GM18951 (cell line): ENCODE data around the gene KDM4D.
"Not testable (repeated sequence)": the region's sequence is repeated elsewhere in the genome, so short reads cannot be mapped to it uniquely, and the experiment has no call there.

Experiments
- POLR2A ChIP-seq: IDR thresholded peaks from 4 replicates; pipeline ENCODE4 v1.6.1; 2011; ENCODE audit warnings: mild to moderate bottlenecking; ENCODE audit not compliant: insufficient read length, insufficient read depth; ENCODE audit errors: extremely low read depth
- in situ Hi-C: fragments of 300-500 bp; cut with MboI; formaldehyde crosslinking; loops from one replicate; pipeline ENCODE4 v1.12.0; 2022; ENCODE audit warnings: low sequenced_read_pairs, mixed read lengths, inconsistent platforms; ENCODE audit not compliant: unreplicated experiment

Gene KDM4D

DNA sequence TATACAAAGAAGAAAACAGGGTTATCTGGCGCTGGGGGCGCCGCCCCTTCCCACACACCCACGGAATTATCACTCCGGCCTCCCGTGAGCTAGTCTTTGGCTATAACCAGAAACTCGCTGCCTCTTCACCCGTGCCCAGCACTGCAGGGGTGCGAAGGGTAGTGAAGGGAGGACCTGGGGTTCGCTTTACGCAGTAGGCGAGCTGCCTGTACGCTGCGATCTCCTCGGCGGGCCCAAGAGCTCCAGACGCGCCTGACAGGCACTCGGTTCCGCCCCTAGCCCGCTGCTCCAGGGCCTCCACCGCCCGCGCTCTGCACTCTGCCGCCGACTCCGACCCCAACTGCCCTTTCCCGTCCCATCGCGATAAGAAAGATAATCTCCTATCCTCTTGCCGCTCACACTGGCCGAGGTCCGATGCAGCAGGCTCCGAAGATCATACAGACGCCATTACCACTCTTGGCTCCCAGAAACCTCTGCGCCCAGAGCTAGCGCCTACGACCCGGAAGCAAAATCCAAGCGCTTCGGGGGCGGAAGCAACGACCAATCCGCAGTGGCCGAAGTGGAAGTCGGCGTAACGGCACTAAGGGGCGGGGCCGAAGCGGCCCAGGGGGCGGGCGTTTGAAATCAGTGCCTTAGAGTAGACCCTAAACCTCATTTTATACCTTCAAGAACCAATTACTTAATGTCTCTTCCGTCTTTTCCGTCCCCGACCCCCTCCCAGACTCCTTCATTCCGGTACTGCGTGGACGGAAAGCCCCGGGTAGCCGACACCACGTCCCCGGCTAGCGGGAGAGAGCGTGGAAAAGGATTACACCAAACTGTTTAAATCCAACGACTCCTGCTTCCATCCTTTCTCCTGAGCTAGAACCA lies at the start of gene KDM4D, which contains the start of gene CWC15:
KDM4D (plus strand) TSS at position 611 of the 870 bp plus-strand sequence. CDS start 23,664 bp downstream, outside the sequence.
CWC15 (minus strand) TSS at position 458 of the 870 bp plus-strand sequence. CDS start 1,371 bp downstream, outside the sequence.
- peak; percentile 83 for TF ChIP-seq POLR2A
- in situ Hi-C loops: no loop called here

DNA sequence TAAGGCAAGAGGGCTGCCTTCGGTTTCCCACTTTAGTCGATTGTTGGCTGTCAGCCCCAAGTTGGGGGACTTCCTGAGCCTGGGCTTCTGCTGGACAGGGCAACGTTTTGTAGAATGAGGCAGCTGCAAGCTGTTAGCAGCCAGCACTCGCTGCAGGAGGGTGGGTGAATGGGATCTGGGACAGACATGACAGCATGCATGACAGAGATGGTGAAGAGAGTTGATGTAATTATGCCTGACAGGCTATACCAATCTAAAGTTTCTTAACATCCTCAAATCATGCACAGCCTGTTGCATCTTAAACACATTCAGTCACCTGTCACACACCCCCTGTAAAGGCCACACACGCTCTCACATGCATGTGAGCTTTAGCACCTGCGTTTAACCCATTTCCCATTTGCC lies 49.3 kb upstream of the KDM4D start:
- TF ChIP-seq POLR2A: no peak
- in situ Hi-C loops: no loop called here

DNA sequence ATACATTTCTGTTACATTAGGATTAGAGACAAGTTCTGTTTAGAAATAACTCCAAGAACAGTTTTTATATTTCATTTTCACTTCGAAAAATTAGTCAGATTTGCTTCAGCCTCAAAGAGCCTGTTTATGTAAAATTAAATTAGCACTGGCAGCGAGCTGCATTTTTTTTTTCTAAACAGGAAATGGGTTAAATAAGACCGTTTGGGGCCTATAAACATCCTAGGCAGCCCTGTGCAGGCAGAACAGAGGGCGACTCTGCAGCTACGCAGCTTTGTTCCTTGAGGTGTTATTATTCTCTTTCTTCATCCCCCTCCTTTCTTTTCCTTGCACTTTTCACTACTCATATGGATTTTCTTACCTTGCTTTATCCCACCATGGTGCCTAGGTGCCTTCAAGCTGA lies 48.9 kb upstream of the KDM4D start:
- in situ Hi-C loops: no loop called here
- TF ChIP-seq POLR2A: no peak

DNA sequence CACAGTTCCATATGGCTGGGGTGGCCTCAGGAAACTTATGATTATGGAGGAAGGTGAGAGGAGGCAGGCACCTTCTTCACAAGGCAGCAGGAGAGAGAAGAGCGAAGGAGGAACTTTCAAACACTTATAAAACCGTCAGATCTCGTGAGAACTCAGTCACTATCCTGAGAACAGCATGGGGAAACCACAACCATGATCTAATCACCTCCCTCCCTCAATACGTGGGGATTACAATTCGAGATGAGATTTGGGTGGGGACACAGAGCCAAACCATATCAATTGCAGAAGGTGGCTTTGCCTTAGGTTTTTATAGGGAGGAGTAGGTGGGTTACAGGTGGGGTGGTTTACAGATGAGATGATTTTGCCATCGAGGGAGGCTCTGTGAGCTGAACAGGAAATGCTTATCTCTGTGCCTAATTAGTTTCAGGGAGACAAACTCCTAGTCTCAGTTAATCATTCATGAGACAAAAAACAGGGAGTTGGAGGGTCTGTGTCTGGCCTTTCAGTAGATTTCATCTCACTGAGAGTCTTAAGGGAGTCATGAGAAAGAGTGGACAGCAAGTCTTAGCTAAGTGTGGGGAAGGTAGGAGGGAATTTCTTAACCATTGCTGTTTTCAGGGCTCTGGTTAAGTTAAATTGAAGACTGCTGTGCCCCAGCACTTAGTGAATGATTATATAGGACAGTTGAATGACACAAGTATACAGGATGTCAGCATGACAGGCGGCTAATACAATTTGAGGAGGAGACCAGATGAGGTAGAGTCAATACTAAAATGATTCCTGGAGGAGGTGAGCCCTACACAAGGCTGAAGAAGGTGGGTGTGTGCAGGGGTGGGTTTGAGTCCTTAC lies 47.9 kb upstream of the KDM4D start:
- TF ChIP-seq POLR2A: no peak
- in situ Hi-C loops: no loop called here

DNA sequence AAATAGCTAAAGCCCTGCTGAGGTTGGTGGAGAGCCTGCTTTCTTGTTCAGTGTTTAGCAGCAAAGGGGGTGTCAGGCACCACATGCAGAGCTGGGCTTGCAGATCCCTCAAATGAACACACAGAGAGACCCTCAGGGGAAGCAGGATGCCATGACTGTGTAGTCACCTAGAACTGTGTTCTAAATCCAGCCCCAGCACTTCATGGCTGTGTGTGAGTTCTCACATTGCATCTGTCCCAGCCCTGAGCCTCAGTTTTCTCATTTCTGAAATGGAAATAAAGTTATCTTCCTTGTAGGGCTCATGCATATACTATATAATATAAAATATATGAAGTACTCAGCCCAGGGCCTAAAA lies 47.3 kb upstream of the KDM4D start:
- peak; percentile 13 for TF ChIP-seq POLR2A
- in situ Hi-C loops: no loop called here

DNA sequence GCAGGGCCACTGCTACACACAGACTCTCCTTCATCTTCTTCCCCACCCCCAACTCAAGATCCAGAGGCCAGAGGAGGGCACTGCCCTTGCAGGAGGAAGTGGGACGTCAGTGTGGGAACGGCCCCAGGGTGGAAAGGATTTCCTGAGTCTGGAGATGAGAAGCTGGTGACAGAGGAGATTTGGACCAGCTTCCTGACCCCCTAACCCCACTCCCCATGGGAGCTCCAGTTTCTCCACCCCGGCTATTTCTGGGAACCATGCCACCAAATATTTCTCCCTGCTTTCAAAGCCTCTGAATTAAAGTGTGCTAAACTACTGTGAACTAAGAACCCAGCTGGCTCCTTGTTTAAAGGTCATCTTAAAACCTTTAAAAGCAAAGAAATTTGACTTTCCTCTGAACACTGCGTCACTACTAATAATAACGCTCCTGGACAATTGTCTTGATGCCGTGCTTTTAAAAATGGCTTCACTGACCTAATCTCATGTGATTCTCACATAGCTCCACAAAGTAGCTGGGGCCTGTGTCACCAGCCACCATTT lies 46.7 kb upstream of the KDM4D start:
- no peak for TF ChIP-seq POLR2A
- in situ Hi-C loops: no loop called here

DNA sequence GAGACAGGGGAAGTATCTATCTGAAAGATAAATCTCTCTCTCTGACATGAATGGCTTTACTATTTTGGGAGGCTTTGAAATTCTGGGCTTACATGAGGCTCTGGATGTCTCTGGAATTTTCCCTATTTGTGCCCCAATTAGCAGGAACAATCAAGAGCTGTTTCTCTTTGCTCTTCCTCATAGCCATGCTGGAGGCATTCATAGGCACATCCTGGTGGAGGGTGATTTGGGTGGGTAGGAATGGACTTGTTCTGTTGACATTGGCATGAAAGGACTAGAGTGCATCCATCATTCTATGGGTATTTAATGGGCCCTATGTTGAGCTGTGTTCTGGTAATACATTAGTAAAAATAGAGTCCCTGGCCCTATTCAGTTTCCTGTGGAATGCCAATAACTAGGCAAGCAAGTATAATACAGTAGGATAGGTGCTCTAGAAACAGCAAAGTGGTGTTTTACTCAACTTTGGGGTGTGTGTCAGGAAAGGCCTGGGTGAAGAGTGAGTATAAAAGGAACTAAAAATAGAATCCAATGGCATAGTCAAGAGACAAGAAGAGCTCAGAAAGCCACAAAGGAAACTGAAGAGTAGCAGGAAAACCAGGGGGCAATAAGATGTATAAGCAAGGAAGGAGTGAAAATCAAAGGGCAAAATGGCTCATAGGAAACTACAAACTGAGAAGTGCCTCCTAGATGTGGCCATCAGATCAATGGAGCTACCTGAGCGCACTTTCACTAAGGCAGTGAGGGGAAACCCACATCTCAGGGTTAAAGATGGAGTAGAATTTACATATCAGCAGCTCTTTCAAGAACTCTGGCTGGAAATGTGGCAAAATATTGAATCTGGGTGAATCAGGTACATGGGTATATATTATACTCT lies 45.2 kb upstream of the KDM4D start:
- no peak for TF ChIP-seq POLR2A
- in situ Hi-C loops: no loop called here

DNA sequence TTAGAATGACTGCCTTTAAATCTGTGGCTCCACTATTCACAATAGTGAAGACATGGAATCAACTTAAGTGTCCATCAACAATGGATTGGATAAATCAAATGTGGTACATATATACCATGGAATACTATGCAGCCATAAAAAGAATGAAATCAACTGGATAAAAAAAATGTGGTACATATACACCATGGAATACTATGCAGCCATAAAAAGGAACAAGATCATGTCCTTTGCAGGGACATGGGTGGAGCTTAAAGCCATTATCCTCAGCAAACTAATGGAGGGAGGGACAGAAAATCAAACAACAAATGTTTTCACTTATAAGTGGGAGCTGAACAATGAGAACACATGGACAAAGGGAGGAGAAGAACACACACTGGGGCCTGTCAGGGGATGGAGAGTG lies 41.4 kb upstream of the KDM4D start:
- in situ Hi-C loops: not testable (repeated sequence)

DNA sequence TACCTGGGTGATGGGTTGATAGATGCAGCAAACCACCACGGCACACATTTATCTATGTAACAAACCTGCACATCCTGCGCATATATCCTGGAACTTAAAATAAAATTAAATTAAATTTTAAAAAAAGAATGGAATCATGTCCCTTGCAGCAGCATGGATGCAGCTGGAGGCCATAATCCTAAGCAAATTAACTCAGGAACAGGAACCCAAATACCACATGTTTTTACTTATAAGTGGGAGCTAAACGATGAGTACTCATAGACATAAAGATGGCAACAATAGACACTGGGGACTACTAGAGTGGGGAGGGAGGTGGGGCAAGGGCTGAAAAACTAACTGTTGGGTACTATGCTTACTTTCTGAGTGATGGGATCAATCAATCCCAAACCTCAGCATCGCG lies 41.0 kb upstream of the KDM4D start:
- in situ Hi-C loops: no loop called here

DNA sequence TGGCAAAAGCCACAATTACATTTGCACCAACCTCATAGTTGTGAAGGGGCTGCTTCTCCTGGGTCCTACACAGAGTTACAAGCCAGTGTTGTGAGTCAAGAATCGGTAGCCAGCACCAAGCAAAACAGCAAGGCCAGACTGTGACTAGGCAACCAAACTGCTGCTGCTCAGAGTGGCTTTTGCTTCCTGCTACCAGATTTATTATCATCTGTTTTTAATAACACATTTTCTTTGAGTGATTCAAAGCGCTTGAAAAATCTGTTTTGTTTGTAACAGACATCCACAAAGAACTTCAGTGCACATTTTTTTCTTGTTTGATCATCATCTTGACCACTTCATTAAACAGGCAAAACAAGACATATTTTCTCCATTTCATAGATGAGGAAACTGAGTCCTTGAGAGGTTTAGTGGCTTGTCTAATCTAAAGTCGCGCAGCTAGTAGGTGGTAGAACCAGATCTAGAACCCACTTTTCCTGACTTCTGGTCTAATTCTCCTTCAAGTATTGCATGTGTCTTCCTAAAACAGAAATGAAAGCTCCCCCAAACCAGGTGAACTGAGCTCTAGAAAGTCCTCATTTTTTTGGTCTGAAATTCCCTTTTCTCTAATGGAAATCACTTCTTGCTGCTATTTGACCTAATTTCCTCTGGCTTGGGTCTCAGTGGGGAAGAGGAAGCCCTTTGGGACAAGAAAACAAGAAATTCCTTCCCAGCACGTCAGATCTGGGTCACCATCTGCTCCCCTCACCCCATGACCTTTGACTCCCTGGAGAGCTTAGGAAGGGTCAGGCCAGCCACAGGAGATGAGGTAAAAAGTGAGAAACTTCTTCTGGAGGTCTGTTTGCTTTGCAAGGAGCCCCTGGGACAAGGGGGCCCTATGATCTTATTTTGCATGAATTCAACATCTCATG lies 40.0 kb upstream of the KDM4D start:
- no peak for TF ChIP-seq POLR2A

More for the DNA sequence above, 41.0 kb upstream of the KDM4D start:
- TF ChIP-seq POLR2A: no peak

DNA sequence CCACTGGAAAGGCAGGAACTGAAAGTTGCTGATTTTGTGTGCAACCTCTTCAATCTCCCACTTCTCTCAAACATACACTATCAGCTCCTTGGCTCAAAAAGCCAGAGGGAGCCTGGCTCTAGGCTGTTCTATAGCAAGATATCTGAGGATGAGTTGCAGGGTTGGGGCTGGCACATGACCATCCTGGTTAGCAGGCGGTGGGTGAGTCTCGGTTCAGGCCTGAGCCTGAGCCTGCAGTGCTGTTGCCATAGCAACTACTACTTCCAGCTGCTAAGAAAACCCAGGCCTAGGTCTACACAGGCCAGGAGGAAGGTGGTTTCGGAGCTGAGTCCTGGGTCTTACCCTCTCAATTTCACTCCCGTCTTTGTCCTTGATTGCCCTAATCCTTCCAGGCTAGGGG lies 39.1 kb upstream of the KDM4D start:
- in situ Hi-C loops: no loop called here
- no peak for TF ChIP-seq POLR2A

More for the DNA sequence above, 40.0 kb upstream of the KDM4D start:
- in situ Hi-C loops: no loop called here

DNA sequence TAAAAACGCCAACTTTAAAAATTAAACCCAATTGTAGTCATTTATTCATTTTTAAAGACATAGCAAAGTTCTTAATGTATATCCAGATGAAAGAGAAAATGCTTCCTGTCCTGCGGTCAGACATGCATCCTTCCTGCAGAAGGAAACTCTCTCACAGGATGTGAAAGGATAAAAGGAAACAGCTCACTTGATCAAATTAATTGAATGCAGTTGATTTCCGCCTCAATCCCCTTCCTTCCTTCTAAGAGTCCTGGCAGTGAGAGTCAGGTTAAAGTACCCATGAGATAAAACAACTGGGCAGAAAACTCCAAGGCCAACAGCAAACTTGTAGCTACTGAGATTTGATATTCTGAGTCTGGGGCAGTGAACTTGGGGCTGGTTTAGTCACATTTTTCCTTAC lies 38.7 kb upstream of the KDM4D start:
- TF ChIP-seq POLR2A: no peak
- in situ Hi-C loops: no loop called here
